GM19239 (cell line): ENCODE data around the gene CTXN1.
"Not testable (repeated sequence)": the region's sequence is repeated elsewhere in the genome, so short reads cannot be mapped to it uniquely, and the experiment has no call there.

ENCODE experiments used
- DNase-seq: peaks from one replicate; pipeline ENCODE4 v3.0.0; 2011; ENCODE audit warnings: low spot score; ENCODE audit not compliant: insufficient read length
- FAIRE-seq: peaks from 2 replicates; lab custom pipeline; 2011; peaks lifted over from hg19 to GRCh38; lab: Jason Lieb, UNC

The CTXN1 gene

GRCh38 chr19:7953060-7953459 lies 27.1 kb upstream of the CTXN1 start:
- DNase-seq (no peak), FAIRE-seq (no peak)

- no peak for FAIRE-seq
- DNase-seq, result no peak
These were observed 22.0 kb upstream of the CTXN1 start for GRCh38 chr19:7947939-7948338.

GRCh38 chr19:7944177-7944761 lies 18.3 kb upstream of the CTXN1 start:
- DNase-seq, result peak; percentile 61
- no peak for FAIRE-seq

- FAIRE-seq (peak; percentile 99), DNase-seq (peak; percentile 95)
These were observed 17.7 kb upstream of the CTXN1 start, which contains the start of gene TIMM44 for GRCh38 chr19:7943444-7944176. Gene TIMM44, minus strand, starts transcription at chr19:7943666. Its CDS starts 15 bp downstream, at chr19:7943651.

- FAIRE-seq, result no peak
- no peak for DNase-seq
These were observed 17.1 kb upstream of the CTXN1 start for GRCh38 chr19:7942981-7943443.

- DNase-seq, result no peak
- no peak for FAIRE-seq
These were observed 16.1 kb upstream of the CTXN1 start for GRCh38 chr19:7941895-7942596.

GRCh38 chr19:7940841-7941240 lies 14.9 kb upstream of the CTXN1 start:
- FAIRE-seq (no peak), DNase-seq (no peak)

GRCh38 chr19:7934766-7935165 lies 8.8 kb upstream of the CTXN1 start:
- FAIRE-seq, result no peak
- no peak for DNase-seq

- no peak for FAIRE-seq
- DNase-seq, result no peak
These were observed 8.1 kb upstream of the CTXN1 start for GRCh38 chr19:7933828-7934725.

GRCh38 chr19:7933411-7933810 lies 7.5 kb upstream of the CTXN1 start:
- no peak for FAIRE-seq
- no peak for DNase-seq

GRCh38 chr19:7932930-7933300 lies 7.0 kb upstream of the CTXN1 start:
- FAIRE-seq, result no peak

GRCh38 chr19:7932276-7932929 lies 6.5 kb upstream of the CTXN1 start:
- no peak for FAIRE-seq

More at GRCh38 chr19:7932930-7933300, 7.0 kb upstream of the CTXN1 start:
- no peak for DNase-seq

GRCh38 chr19:7931221-7932061 lies 5.5 kb upstream of the CTXN1 start:
- DNase-seq, result no peak
- FAIRE-seq, result no peak

More at GRCh38 chr19:7932276-7932929, 6.5 kb upstream of the CTXN1 start:
- DNase-seq, result no peak

GRCh38 chr19:7930765-7931164 lies 4.8 kb upstream of the CTXN1 start:
- FAIRE-seq, result no peak
- DNase-seq, result no peak

GRCh38 chr19:7930030-7930429 lies 4.1 kb upstream of the CTXN1 start:
- not testable (repeated sequence) for DNase-seq, FAIRE-seq

- DNase-seq (peak; percentile 69), FAIRE-seq (no peak)
These were observed 3.1 kb upstream of the CTXN1 start for GRCh38 chr19:7928741-7929701.

GRCh38 chr19:7928334-7928706 lies 2.4 kb upstream of the CTXN1 start:
- FAIRE-seq (no peak), DNase-seq (no peak)
